ENCODE results near the gene STYK1. TPM values are rescaled to one million over a fixed set of nuclear protein-coding genes. Genes with fewer than 3 reads are reported as not detected.

STYK1 gene
- total RNA-seq, 2 experiments from 2014 or later: 0.17 to 0.35 TPM

DNA sequence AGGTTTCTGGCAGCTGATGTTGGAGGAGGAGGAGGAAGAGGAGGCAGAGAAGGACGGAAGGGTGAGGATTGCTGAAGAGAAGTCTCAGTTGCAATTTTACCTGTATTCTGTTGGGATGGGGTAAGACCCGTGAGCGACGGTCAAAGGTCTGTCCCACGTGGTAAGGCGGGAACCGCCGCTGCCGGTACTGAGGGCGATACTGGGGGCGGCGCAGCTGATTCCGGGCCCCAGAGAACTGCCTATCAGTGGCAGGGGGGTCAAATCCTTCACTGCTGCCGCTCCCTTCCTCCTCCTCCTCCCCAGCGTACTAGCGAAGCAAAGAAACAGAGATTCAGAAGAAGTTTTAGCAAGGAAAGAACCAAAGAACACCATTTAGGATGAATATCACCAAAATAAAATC, 36.0 kb upstream of the STYK1 start:
- DNase-seq: no peak

DNA sequence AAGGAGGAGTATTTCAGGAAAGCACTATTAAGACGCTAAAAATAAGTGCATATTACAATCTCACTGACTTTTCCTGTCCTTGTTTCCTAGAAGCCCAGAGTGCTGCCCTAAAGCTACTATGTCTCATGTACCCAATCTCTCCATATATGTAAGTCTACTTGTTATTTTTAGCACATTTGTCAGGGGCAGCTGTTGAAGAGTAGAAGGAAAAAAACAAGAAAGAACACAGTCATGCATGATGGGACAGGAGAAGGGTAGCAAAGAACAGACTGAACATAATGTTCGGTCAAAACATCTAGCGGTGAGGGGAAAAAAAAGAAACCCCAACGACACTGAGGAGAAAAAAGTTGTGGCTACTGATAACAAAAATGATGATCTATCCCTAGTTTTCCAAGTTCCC, 35.0 kb upstream of the STYK1 start:
- Mint-ChIP-seq H3K27me3 (no peaks in the 10 kb centered on the region), H3K9me3 (no peaks in the 10 kb centered on the region), H3K4me1 (no peaks in the 10 kb centered on the region), H3K27ac (no peak overlapping the region), H3K4me3 (no peak overlapping the region), H3K36me3 (ENCODE audit: low read depth) (peaks cover 30% of the 10 kb centered on the region)
- ChIA-PET POLR2A (no interaction called here), CTCF (interaction anchor here (0.6 kb wide), 1 partner anchor 550 kb away, joined by 3 read pairs; no protein-coding TSS in a partner anchor)
- no peak for DNase-seq

More for the DNA sequence above, 36.0 kb upstream of the STYK1 start:
- CTCF ChIA-PET: no interaction called here
- POLR2A ChIA-PET: no interaction called here
- Mint-ChIP-seq H3K27ac (no peak overlapping the region), H3K9me3 (no peaks in the 10 kb centered on the region), H3K4me3 (no peak overlapping the region), H3K36me3 (ENCODE audit: low read depth) (peaks cover 32% of the 10 kb centered on the region), H3K4me1 (no peaks in the 10 kb centered on the region), H3K27me3 (no peaks in the 10 kb centered on the region)

- POLR2A ChIA-PET: no interaction called here
Measured at GRCh38 chr12:10705655-10706054, 31.8 kb upstream of the STYK1 start.

DNA sequence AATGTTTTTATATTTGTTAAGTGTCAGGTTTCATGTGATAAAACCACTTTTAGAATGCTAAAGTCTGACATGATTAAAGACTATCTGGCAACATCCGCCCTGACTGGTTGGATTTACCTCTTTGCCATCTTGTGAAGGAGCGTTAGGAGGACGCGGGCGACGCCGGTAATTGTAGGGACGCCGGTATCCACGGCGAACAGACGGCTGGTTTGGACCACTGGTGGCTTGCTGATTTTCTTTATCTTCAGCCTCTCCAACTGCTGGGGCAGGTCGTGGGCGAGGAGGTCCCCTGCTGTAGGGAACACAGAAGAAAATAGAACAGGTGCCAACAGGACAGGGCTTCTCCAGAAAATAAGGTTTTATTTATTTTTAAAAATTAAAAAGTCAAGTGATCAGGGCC, 28.0 kb upstream of the STYK1 start:
- Mint-ChIP-seq H3K27me3 (no peaks in the 10 kb centered on the region), H3K4me1 (peaks cover 16% of the 10 kb centered on the region), H3K9me3 (no peaks in the 10 kb centered on the region), H3K36me3 (ENCODE audit: low read depth) (peaks cover 24% of the 10 kb centered on the region), H3K27ac (peak overlapping the region; percentile 48), H3K4me3 (no peak overlapping the region)
- no peak for DNase-seq
- ChIA-PET POLR2A (no interaction called here), CTCF (no interaction called here)

More at GRCh38 chr12:10705655-10706054, 31.8 kb upstream of the STYK1 start:
- peaks cover 32% of the 10 kb centered on the region for H3K36me3 Mint-ChIP-seq (ENCODE audit: low read depth)
- peaks cover 13% of the 10 kb centered on the region for H3K4me1 Mint-ChIP-seq
- H3K9me3 Mint-ChIP-seq: no peaks in the 10 kb centered on the region
- no peaks in the 10 kb centered on the region for H3K27me3 Mint-ChIP-seq
- H3K4me3 Mint-ChIP-seq: no peak overlapping the region
- CTCF ChIA-PET: no interaction called here
- H3K27ac Mint-ChIP-seq: no peak overlapping the region
- no peak for DNase-seq

DNA sequence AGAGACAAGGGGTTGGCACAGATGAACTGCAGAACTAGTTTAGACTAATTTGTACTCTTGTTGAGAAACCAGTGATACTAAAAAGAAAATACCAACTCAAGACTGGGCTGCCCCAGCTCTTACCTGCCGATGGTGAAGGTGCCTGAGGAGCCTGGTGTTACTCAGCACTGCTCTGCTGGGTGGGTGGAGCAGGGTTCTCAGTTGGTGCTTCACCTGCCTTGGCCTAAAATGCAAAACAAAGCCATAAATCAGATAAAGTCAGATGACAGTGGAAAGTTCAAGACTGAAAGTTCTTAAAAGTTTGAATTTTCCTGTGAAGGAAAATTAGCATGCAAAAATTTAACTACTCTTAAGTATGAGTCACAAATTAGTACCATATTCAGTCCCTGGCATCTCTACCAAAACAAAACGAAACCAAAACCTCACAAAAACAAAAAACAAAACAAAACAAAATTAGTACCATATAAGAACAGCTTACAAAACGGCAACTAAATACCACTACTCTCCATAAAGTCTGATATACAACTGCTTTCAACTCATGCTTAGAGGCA, 27.4 kb upstream of the STYK1 start:
- H3K9me3 Mint-ChIP-seq: no peaks in the 10 kb centered on the region
- no peaks in the 10 kb centered on the region for H3K27me3 Mint-ChIP-seq
- CTCF ChIA-PET: no interaction called here
- peaks cover 16% of the 10 kb centered on the region for H3K4me1 Mint-ChIP-seq
- peak overlapping the region; percentile 40 for H3K4me3 Mint-ChIP-seq
- H3K36me3 Mint-ChIP-seq (ENCODE audit: low read depth): peaks cover 24% of the 10 kb centered on the region
- peak overlapping the region; percentile 83 for H3K27ac Mint-ChIP-seq
- DNase-seq: no peak
- POLR2A ChIA-PET: no interaction called here

DNA sequence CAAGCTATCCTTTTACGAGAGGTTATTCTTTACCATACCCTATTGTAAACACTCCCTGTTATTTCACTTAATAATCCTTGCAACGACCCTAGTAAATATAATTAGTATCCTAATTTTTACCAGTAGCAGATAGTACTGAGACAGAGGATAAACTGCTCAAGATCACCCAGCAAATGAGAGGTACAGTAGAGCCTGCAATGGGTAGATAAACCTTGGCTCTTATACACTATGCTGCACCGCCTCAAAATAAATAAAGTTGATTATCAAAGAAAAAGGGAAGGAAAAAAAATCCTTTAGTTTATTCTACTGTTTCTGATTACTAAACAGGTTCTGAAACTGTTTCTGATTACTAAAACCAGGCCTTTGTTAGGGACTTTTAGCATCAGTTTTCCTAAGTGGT, 26.7 kb upstream of the STYK1 start:
- H3K9me3 Mint-ChIP-seq: no peaks in the 10 kb centered on the region
- peak overlapping the region; percentile 57 for H3K27ac Mint-ChIP-seq
- H3K4me1 Mint-ChIP-seq: peaks cover 21% of the 10 kb centered on the region
- DNase-seq: no peak
- POLR2A ChIA-PET: no interaction called here
- CTCF ChIA-PET: no interaction called here
- H3K4me3 Mint-ChIP-seq: no peak overlapping the region
- H3K27me3 Mint-ChIP-seq: no peaks in the 10 kb centered on the region
- H3K36me3 Mint-ChIP-seq (ENCODE audit: low read depth): peaks cover 24% of the 10 kb centered on the region

DNA sequence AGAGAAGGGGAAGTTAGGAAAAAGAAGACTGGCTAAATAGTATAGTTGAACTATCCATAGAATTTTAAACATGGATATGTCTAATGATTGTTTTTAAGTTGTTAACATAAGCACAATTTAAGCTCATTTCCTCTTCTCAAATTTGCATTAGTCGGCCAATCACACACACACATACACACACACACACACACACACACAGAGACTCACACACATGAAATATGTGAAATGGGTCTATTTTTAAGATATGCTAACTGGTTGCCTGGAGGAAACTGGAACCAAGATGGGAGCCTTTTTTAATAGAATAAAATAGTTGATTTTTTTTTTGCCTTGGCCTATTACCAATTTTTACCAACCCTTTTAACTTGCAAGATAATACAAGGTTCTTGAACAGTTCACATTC, 24.0 kb upstream of the STYK1 start:
- DNase-seq: no peak
- H3K4me3 Mint-ChIP-seq: no peak overlapping the region
- ChIA-PET CTCF (no interaction called here), POLR2A (no interaction called here)
- no peak overlapping the region for H3K27ac Mint-ChIP-seq
- no peaks in the 10 kb centered on the region for H3K9me3 Mint-ChIP-seq
- peaks cover 28% of the 10 kb centered on the region for H3K4me1 Mint-ChIP-seq
- no peaks in the 10 kb centered on the region for H3K27me3 Mint-ChIP-seq
- peaks cover 22% of the 10 kb centered on the region for H3K36me3 Mint-ChIP-seq (ENCODE audit: low read depth)

DNA sequence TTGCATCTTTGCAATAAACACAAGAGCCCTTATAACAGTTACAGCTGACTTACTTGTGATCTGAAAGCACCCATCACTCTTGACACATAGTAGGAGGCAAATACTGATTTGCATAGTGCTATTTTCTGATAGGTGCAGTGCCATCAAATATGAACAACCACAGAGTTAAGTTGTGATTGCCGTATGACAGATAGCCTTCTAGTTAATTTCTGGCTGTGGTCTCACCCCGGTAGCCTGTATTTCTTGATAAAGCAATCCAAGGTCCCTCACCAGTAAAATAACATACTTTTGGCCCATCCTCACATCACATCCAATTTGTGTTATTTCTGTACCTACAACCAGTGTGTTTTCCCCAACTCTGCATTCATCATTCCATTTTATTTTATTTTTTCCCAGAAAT, 23.3 kb upstream of the STYK1 start:
- Mint-ChIP-seq H3K36me3 (ENCODE audit: low read depth) (peaks cover 22% of the 10 kb centered on the region), H3K27me3 (no peaks in the 10 kb centered on the region), H3K4me3 (no peak overlapping the region), H3K27ac (no peak overlapping the region), H3K4me1 (peaks cover 28% of the 10 kb centered on the region), H3K9me3 (no peaks in the 10 kb centered on the region)
- CTCF ChIA-PET: no interaction called here
- POLR2A ChIA-PET: no interaction called here
- DNase-seq: no peak

DNA sequence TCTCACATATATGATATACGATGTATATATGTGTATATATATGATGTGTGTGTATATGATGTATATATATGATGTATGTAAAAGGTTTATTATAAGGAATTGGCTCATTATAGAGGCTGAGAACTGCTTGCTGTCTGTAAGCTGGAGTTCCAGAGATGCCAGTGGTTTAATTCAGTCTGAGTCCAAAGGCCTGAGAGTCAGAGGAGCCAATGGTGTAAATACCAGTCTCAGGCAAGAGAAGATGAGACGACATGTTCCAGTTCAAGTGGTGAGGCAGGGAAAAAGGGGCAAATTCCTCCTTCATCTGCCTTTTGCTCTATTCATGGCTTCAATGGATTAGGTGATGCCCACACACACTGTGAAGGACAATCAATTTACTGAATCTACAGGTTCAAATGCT, 17.1 kb upstream of the STYK1 start:
- H3K4me3 Mint-ChIP-seq: no peak overlapping the region
- H3K27me3 Mint-ChIP-seq: no peaks in the 10 kb centered on the region
- H3K4me1 Mint-ChIP-seq: peaks cover 10% of the 10 kb centered on the region
- H3K9me3 Mint-ChIP-seq: peaks cover 13% of the 10 kb centered on the region
- ChIA-PET CTCF (interaction anchor here (0.5 kb wide), 1 partner anchor 437 kb away, joined by 3 read pairs; no protein-coding TSS in a partner anchor), POLR2A (no interaction called here)
- no peak overlapping the region for H3K27ac Mint-ChIP-seq
- no peak for DNase-seq
- H3K36me3 Mint-ChIP-seq (ENCODE audit: low read depth): no peaks in the 10 kb centered on the region

GRCh38 chr12:10689146-10689545, 15.3 kb upstream of the STYK1 start:
- DNase-seq: no peak
- H3K27me3 Mint-ChIP-seq: peaks cover 8% of the 10 kb centered on the region
- no peaks in the 10 kb centered on the region for H3K36me3 Mint-ChIP-seq (ENCODE audit: low read depth)
- H3K4me3 Mint-ChIP-seq: no peak overlapping the region
- H3K9me3 Mint-ChIP-seq: peaks cover 13% of the 10 kb centered on the region
- no peaks in the 10 kb centered on the region for H3K4me1 Mint-ChIP-seq
- no peak overlapping the region for H3K27ac Mint-ChIP-seq
- CTCF ChIA-PET: no interaction called here
- POLR2A ChIA-PET: no interaction called here

GRCh38 chr12:10688042-10688441, 14.2 kb upstream of the STYK1 start:
- Mint-ChIP-seq H3K27me3 (peaks cover 8% of the 10 kb centered on the region), H3K9me3 (peaks cover 13% of the 10 kb centered on the region), H3K4me1 (no peaks in the 10 kb centered on the region), H3K4me3 (no peak overlapping the region), H3K36me3 (ENCODE audit: low read depth) (no peaks in the 10 kb centered on the region), H3K27ac (no peak overlapping the region)
- POLR2A ChIA-PET: no interaction called here
- DNase-seq: no peak
- CTCF ChIA-PET: no interaction called here

- DNase-seq: peak; percentile 26
- POLR2A ChIA-PET: no interaction called here
- Mint-ChIP-seq H3K4me3 (no peak overlapping the region), H3K36me3 (ENCODE audit: low read depth) (no peaks in the 10 kb centered on the region), H3K27ac (no peak overlapping the region), H3K27me3 (peaks cover 78% of the 10 kb centered on the region), H3K4me1 (peaks cover 55% of the 10 kb centered on the region), H3K9me3 (no peaks in the 10 kb centered on the region)
- CTCF ChIA-PET: interaction anchor here (0.7 kb wide), 1 partner anchor 463 kb away, joined by 3 read pairs; no protein-coding TSS in a partner anchor
Measured at GRCh38 chr12:10672231-10672868, 1.5 kb downstream of the STYK1 start.

GRCh38 chr12:10669533-10669932, 4.3 kb downstream of the STYK1 start:
- Mint-ChIP-seq H3K9me3 (no peaks in the 10 kb centered on the region), H3K27ac (no peak overlapping the region), H3K27me3 (peaks cover 71% of the 10 kb centered on the region), H3K4me1 (peaks cover 37% of the 10 kb centered on the region), H3K4me3 (no peak overlapping the region), H3K36me3 (ENCODE audit: low read depth) (no peaks in the 10 kb centered on the region)
- ChIA-PET POLR2A (no interaction called here), CTCF (no interaction called here)
- DNase-seq: no peak

- H3K36me3 Mint-ChIP-seq (ENCODE audit: low read depth): no peaks in the 10 kb centered on the region
- H3K27me3 Mint-ChIP-seq: peaks cover 71% of the 10 kb centered on the region
- peak overlapping the region; percentile 9 for H3K4me3 Mint-ChIP-seq
- DNase-seq: no peak
- H3K27ac Mint-ChIP-seq: no peak overlapping the region
- ChIA-PET POLR2A (no interaction called here), CTCF (no interaction called here)
- peaks cover 28% of the 10 kb centered on the region for H3K4me1 Mint-ChIP-seq
- H3K9me3 Mint-ChIP-seq: no peaks in the 10 kb centered on the region
Measured at GRCh38 chr12:10668526-10668925, 5.3 kb downstream of the STYK1 start.
